Superior temporal gyrus (tissue), 1 donor: ENCODE measurements around the gene S100Z.
"Not testable (repeated sequence)": the region's sequence is repeated elsewhere in the genome, so short reads cannot be mapped to it uniquely, and the experiment has no call there.

ENCODE experiments used
- DNase-seq: peaks from one replicate; pipeline ENCODE4 v3.0.0-alpha.2; 2016; ENCODE audit errors: extremely low spot score

Gene S100Z

GRCh38 chr5:76849419-76850291 is at the start of gene S100Z:
Gene S100Z, plus strand, starts transcription at chr5:76850014. Its CDS starts 25,346 bp downstream, at chr5:76875360.
- DNase-seq = no peak

- DNase-seq = no peak
Measured at GRCh38 chr5:76800579-76800978, 49.2 kb upstream of the S100Z start.

- no peak for DNase-seq
Measured at GRCh38 chr5:76801159-76801802, 48.5 kb upstream of the S100Z start.

- DNase-seq = no peak
Measured at GRCh38 chr5:76801803-76802195, 48.0 kb upstream of the S100Z start.

- DNase-seq = no peak
Measured at GRCh38 chr5:76804266-76804665, 45.5 kb upstream of the S100Z start.

- DNase-seq = no peak
Measured at GRCh38 chr5:76805821-76806505, 43.9 kb upstream of the S100Z start.

- DNase-seq = no peak
Measured at GRCh38 chr5:76807296-76807695, 42.5 kb upstream of the S100Z start.

- no peak for DNase-seq
Measured at GRCh38 chr5:76808141-76808691, 41.6 kb upstream of the S100Z start.

- DNase-seq = no peak
Measured at GRCh38 chr5:76809141-76809540, 40.7 kb upstream of the S100Z start.

- no peak for DNase-seq
Measured at GRCh38 chr5:76810236-76810635, 39.6 kb upstream of the S100Z start.

GRCh38 chr5:76811214-76811613 is 38.6 kb upstream of the S100Z start:
- DNase-seq = no peak

GRCh38 chr5:76812209-76812608 is 37.6 kb upstream of the S100Z start:
- not testable (repeated sequence) for DNase-seq

GRCh38 chr5:76813982-76814562 is 35.7 kb upstream of the S100Z start:
- DNase-seq = no peak

- no peak for DNase-seq
Measured at GRCh38 chr5:76816110-76816831, 33.5 kb upstream of the S100Z start.

- DNase-seq = no peak
Measured at GRCh38 chr5:76818844-76819831, 30.7 kb upstream of the S100Z start, which contains the start of gene F2RL1. Gene F2RL1, plus strand, starts transcription at chr5:76819030. Its CDS starts 153 bp downstream, at chr5:76819183.

- DNase-seq = no peak
Measured at GRCh38 chr5:76819851-76820525, 29.8 kb upstream of the S100Z start.

GRCh38 chr5:76820526-76820890 is 29.3 kb upstream of the S100Z start:
- DNase-seq = no peak

- DNase-seq = no peak
Measured at GRCh38 chr5:76821136-76821535, 28.7 kb upstream of the S100Z start.

- DNase-seq = not testable (repeated sequence)
Measured at GRCh38 chr5:76822105-76822731, 27.6 kb upstream of the S100Z start.
